ENCODE data around the gene SGMS1.

Gene SGMS1

GRCh38 chr10:50318129-50318528 lies 305.6 kb downstream of the SGMS1 start:
- DNase-seq: no peak

GRCh38 chr10:50316695-50317648 lies 306.8 kb downstream of the SGMS1 start:
- no peak for DNase-seq

GRCh38 chr10:50316174-50316573 lies 307.6 kb downstream of the SGMS1 start:
- DNase-seq: no peak

- no peak for DNase-seq
These were observed 308.3 kb downstream of the SGMS1 start for GRCh38 chr10:50315424-50315823.

GRCh38 chr10:50314169-50315071 lies 309.3 kb downstream of the SGMS1 start:
- DNase-seq: no peak

GRCh38 chr10:50312464-50313437 lies 311.0 kb downstream of the SGMS1 start:
- no peak for DNase-seq

- peak; percentile 7 for DNase-seq
These were observed 313.1 kb downstream of the SGMS1 start for GRCh38 chr10:50310560-50311174.

- no peak for DNase-seq
These were observed 314.4 kb downstream of the SGMS1 start for GRCh38 chr10:50309342-50309741.

GRCh38 chr10:50304660-50305059 lies 319.1 kb downstream of the SGMS1 start:
- DNase-seq: no peak

GRCh38 chr10:50299948-50300669 lies 323.6 kb downstream of the SGMS1 start:
- no peak for DNase-seq

- DNase-seq: no peak
These were observed 328.4 kb downstream of the SGMS1 start for GRCh38 chr10:50295367-50295766.

- no peak for DNase-seq
These were observed 329.2 kb downstream of the SGMS1 start for GRCh38 chr10:50294582-50294981.

GRCh38 chr10:50293513-50294313 lies 330.0 kb downstream of the SGMS1 start:
- DNase-seq: no peak

- DNase-seq: no peak
These were observed 332.4 kb downstream of the SGMS1 start for GRCh38 chr10:50291261-50291850.

- no peak for DNase-seq
These were observed 334.6 kb downstream of the SGMS1 start for GRCh38 chr10:50289196-50289595.

GRCh38 chr10:50286996-50287803 lies 336.6 kb downstream of the SGMS1 start:
- no peak for DNase-seq

GRCh38 chr10:50286517-50286916 lies 337.2 kb downstream of the SGMS1 start:
- DNase-seq: no peak

- no peak for DNase-seq
These were observed 341.7 kb downstream of the SGMS1 start for GRCh38 chr10:50281967-50282522.
